HG03565 (cell line): Measurements from ENCODE around the gene BMPR1A.
"Not testable (repeated sequence)": the region's sequence is repeated elsewhere in the genome, so short reads cannot be mapped to it uniquely, and the experiment has no call there.

Experiments used
- ATAC-seq: cut with Tn5 transposase; IDR thresholded peaks from one replicate; pipeline ENCODE4 v1.9.1; 2021; ENCODE audit warnings: mild to moderate bottlenecking, moderate library complexity; ENCODE audit not compliant: unreplicated experiment

Gene BMPR1A

DNA sequence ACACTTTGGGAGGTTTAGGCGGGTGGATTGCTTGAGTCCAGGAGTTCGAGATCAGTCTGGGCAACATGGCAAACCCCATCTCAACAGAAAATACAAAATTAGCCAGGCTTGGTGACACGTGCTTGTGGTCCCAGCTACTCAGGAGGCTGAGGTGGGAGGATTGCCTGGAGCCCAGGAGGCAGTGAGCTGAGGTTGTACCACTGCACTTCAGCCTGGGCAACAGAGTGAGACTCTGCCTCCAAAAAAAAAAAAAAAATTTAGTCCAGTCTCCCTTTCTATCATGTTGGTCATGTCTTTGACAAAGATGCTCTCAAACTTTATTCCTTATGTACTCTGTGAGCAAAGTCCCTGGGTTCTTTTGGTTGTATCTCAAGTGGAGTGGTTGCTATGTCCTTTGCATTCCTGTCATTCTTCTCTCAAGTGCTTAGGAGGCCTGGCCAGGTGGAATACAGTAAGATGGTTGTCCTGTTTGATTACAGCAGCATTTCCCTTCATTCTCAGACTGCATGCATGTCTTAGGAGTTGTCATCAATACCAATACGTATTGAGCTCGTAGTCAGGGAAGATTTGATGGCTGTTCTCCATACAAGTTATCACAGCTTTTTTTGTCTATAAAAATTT lies 115.3 kb downstream of the BMPR1A start:
- ATAC-seq: no peak

DNA sequence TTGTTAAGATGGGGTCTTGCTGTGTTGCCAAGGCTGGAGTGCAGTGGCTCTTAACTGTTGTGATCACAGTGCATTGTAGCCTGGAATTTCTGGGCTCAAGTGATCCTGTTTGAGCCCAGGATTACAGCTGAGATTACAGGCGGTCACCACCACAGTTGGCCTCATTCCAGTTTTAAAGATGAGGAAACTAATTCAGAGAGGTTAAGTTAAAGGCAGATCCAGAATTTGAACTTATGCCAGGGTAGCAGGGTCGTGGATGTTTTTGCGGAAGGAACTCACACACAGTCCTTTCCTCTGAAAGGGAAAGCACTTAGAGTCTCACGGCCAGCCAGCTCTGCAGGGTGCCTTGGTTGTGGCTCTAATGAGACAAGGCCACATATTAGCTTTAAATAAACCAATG lies 116.3 kb downstream of the BMPR1A start:
- ATAC-seq: no peak

DNA sequence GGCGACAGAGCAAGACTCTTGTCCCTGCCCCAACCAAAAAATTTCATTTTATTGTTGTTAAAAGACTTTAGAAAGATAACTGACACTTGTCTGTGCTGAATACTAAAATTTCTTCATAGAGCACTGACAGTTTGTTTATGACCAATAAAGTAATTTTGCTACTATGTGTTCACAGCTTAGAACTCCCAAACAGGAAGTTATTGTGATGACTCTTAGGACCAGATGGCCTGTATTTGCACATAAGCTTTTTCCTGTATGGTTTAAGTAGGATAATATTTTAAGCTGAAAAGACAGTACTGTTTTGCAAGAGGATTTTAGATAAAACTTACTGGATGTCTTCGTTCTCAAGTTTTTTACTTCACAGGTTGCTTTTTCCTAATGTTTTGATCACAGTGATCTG lies 120.3 kb downstream of the BMPR1A start:
- ATAC-seq: no peak

DNA sequence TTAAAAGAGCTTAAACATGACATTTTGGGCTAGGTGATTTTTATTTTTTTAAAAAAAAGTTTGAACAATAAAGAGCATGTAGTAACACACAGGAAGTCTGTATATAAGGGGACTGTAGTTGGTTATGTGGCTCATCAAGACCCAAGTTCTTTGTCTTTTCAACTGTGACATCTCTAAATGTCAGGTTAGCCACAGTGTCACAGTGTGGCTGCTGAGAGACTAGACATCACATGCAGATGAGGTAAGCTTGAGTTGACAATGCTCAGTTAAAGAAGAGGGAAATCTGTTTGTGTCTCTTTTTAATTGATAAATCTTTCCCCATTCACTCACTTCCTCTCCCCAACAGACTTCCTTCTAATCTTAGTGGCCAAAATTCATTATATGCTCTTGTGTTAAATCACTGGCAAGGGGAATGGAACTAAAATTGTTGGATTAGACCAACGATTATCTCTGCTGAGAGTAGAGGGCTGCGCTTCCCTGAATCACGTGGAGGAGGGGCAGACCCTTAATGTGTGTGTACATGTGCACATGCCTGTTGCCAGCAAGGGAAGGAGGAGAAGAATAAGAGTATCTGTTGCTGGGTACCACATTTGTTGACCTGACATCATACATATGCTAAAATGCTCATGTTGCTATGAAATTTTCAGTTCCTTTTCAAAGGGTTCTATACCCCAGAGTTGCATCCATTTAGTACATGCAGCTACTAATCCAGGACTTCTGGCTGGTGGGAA lies 122.7 kb downstream of the BMPR1A start:
- ATAC-seq: peak; percentile 77

DNA sequence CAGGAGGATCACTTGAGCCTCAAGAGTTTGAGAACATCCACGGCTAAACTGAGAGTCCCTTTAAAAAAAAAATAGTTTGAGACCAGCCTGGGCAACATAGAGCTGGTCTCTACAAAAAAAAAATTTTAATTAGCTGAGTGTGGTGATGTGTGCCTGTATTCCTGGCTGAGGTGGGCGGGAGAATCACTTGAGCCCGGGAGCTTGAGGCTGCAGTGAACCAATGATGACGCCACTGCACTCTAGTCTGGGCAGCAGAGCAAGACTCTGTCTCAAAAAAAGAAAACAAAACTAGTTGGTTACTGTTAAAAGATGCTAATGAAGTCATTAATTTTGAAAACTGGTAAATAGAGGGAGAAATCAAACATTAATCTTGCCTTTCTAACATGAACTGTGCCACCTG lies 124.6 kb downstream of the BMPR1A start:
- no peak for ATAC-seq

DNA sequence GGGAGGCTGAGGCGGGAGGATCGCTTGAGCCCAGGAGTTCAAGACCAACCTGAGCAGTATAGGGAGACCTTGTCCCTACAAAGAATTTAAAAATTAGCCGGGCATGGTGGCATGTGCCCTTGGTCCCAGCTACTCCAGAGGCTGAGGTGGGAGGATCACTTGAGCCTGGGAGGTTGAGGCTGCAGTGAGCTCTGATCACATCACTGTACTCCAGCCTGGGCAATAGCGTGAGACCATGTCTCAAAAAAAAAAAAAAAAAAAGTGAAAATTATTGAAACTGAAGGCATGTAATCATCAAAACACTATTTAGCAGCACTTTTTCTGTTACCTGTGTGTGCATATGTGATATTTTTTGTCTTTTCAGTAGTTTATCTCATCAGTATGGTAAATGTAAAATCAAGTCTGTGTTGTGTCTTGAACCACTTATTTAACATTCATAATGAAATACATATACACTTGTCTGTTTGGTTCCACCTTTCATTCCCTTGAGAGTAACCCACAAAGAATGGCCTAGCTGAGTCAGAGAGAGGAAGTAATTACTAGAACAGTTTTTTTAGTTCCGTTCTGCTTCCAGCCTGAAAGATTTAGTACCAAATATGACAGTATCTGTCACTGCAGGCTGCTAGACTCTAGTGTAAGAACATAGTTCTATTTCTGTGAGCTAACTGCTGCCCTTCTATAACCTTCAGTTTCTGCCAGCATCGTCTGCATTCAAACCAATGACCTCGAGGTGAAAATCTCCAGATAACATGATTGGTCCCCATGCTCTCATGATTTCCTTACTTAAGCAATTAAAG lies 132.4 kb downstream of the BMPR1A start:
- peak; percentile 96 for ATAC-seq

DNA sequence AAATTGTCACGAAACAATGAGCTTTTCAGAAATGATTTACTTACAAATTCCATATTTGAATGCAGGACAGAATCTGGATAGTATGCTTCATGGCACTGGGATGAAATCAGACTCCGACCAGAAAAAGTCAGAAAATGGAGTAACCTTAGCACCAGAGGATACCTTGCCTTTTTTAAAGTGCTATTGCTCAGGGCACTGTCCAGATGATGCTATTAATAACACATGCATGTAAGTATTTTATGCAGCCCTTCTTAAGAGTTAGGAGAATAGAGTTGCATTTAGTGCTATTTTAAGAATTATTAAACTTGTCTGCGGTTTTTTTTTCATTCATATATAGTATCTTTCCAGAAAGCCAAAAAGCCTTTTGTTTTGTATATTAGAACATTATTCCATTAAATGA lies 133.6 kb downstream of the BMPR1A start:
- ATAC-seq: no peak

DNA sequence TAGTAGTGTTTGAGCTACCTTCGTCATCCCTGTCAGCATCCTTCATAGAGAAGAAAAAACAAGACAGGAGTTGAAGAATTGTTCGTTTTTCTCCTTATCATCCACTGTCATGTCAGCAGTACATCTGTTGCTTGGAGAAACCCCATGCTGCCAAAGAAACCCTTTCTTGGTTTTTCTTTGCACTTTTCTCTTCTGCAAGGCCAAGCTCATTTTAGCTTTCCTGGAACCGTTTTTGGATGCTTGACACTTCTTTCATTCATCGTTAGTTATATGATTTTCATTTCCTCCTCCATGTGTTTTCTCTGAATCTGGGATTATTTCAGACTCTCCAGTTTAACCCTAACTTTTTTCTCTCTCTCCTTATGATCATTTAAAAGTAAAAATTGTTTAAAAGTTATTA lies 142.1 kb downstream of the BMPR1A start:
- no peak for ATAC-seq

DNA sequence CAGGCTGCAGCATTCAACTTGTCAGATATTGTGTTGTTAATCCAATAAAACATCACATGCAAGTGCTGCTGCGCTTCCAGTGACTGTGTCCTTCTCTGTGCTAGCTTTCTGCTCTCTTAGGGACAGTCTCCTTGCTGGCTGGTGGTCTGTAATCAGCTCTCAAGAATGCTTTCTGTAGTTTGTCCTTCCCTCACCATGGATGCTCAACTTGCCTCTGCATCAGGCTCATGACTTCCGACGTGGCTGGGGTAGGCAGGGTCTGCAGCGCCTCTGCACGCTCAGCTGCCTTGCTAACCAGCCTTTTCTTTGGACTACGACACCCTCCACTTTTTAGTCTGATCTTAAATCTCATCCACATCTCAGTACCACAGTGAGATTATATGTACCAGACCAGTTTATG lies 142.7 kb downstream of the BMPR1A start:
- ATAC-seq: no peak

DNA sequence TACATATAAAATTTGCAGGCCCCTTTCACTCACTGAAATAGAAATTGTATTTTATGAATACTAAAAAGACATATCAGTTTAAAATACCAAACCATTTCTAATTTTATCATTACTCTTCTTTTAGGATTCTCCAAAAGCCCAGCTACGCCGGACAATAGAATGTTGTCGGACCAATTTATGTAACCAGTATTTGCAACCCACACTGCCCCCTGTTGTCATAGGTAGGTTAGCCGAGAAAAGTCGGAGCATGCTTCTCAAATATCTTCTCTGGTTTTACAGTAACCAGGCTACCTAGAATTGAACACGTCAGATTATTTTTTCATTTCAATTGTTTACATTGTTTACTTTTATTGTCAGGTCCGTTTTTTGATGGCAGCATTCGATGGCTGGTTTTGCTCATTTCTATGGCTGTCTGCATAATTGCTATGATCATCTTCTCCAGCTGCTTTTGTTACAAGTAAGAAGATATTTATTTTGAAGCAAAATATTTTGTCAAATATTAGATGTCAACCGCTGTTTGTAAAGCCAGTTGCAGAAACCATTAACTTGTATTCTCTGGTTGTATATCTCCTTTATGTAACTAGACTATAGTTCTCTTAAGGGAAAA lies 143.4 kb downstream of the BMPR1A start:
- no peak for ATAC-seq

DNA sequence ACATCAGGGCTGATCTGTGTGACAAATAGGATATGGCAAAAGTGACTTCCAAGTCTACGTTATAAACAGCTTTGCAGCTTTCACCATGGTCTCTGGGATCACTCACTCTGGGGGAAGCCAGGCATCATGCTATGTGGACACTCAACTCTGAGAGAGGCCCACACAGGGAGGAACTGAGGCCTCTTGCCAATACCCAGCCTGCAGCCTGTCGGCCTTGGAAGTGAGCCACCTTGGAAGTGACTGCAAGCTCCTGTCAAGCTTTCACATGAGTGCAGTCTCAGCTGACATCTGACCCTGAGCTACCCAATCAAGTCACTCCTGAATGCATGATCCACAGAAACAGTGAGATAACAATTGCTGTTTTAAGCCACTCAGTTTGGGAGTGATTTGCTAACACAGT lies 144.5 kb downstream of the BMPR1A start:
- ATAC-seq: no peak

DNA sequence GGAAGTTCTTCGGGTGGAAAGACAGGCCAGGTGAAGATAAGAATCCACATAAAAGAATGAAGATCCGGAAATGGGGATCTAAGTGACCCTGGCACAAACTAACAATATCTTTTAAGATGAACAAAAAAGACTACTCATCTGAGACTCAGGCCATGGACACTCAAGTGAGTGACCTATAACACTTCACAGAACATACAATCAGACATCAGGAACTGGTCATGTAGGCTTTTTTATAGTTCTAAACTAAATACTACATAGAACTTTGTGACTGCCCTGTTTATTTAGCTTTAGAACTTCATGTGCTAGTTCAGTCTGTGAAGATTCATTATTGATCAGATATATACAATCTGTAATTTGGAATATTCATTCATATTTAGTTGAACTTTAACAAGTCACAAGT lies 148.2 kb downstream of the BMPR1A start:
- ATAC-seq: no peak

DNA sequence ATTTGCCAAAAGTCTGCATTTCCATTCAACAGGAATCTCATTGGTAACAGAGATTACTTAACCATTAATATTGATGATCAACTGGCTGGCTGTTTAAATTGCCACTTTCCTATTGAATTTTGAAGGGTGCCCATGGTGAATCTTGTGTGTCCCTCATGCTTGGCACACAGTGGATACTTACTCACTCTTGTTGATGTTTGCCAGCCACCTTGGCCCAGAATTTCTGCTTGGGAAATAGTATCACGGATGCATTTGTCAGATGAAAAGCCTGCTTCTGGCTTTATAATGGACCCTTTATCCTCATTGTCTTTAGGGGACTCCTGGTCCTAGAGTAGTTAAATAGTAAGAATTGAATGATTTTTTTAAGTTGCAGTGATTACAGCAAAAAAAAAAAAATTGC lies 149.0 kb downstream of the BMPR1A start:
- no peak for ATAC-seq

DNA sequence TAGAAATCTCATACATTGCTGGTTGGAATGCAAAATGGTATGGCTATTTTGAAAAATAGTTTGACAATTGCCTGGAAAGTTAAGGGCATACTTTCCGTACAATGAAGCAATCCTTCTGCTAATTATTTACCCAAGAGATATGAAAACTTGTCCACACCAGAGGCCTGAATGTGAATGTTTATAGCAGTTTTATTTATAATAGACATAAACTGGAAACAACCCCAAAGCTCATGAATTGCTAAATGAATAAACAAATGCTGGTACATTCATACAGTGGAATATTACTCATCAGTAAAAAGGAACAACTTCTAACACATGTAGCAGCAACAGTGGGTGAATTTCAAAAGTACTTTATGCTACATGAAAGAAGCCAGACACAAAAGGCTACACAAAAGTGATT lies 158.3 kb downstream of the BMPR1A start:
- ATAC-seq: no peak

DNA sequence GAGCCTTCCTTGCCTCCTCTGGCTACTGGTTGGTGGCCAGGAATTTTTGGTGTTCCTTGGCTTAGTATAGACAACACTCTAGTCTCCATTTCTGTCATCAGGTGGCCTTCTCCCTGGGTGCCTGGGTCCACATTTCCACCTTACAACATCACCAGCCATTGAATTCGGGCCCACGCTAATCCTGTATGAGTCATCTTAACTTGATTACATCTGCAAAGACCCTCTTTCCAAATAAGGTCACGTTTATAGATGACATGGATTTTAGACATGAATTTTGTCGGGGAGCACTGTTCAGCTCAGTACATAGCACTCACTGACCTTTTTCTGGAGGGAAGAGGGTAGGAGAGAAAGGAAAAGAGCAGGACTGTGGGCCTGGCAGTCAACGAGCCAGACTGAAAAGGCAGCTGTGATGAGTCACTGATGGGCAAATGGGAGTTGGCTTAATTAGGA lies 161.6 kb downstream of the BMPR1A start:
- ATAC-seq: no peak

DNA sequence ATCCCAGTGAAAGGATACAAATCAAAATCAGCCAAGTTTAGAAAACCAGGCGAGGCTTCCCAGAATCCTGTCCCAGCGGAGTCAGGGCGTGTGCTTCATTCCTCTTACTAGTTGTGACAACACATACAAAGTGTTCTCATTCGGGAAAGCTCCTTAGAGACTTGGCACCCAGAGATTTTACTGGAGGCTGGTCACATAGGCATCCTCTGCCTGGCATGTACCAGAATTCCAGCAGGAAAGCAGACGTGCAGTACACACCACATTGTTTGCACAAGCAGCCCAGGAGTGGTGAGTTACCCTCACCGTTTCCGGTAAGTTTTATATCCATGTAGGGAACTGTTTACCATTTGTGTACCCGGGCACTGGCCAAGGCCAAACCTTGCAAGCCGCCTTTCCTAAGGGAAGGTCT lies 166.1 kb downstream of the BMPR1A start:
- ATAC-seq: no peak

DNA sequence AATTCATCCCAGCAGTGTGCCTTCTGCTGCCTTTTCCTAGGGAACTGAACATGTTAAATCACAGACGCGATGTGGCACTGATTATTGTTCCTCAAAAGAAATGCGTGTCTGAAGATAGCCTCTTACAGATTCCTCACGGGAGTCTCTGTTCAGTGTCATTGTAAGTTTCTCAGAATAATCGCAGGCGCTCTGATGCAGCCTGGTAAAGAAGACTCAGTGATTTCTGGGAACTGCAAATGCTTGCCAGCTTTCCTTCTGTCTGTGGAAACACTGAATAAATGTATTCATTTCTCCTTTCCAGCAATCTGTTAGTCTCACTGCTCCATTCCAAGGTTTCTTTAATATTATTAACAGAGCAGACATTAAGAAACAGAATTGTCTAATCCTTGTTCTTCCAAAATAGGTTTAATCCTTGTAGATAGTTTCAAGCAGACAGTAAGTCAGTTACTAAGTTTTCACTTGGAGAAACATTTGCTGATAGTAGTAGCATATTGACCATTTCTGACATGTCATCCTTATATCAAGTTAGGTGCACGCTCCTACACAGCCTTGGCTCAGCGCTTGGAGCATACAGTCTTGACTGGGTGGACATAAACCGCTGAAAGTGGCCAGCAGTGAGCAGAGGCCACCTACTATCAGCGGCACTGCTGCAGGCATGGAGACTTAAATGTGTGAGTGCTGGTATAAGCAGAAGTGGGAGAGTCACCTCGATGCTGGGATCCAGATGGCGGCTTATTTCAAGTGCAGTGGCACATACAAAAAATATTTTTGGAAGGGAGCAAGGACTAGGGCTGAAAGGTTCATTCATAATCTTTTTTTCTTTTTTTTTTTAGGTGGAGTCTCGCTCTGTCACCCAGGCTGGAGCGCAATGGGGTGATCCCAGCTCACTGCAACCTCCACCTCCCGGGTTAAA lies 173.3 kb downstream of the BMPR1A start:
- no peak for ATAC-seq

DNA sequence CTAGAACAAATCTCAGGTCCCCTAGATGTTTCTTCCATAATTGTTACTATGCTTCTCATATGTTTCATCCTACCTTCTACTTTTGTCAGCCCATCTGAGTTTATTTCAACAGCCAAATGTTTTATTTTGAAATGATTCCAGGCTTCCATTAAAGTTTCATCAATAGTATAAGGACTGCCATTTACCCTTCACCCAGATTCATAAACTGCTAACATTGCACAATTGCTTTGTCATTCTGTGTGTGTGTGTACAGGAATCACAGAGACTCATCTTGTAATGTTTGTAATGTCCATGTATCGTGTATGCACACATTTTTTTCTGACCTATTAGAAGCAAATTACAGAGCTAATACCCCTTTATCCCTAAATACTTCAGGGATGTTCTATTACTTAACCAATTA lies 175.5 kb downstream of the BMPR1A start:
- no peak for ATAC-seq

DNA sequence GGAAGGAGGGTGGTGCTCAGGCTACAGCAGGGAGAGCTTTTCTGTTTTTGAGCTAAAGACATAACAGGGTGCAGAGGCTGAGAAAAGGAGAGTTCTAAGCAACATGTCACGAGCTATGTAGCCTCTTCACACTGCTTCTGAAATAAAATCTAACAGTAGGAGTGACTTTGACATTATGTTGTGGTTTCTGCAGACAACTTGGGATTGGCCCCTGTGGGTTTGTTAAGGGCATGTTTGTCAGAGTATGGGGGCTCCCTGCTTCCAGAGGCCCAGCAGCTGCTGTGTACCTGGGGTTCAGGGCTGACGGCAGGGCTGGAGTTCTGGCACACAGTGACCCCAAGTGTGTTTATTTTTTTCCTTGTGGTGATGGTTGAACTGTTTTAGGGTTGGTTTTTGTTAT lies 176.3 kb downstream of the BMPR1A start:
- no peak for ATAC-seq

DNA sequence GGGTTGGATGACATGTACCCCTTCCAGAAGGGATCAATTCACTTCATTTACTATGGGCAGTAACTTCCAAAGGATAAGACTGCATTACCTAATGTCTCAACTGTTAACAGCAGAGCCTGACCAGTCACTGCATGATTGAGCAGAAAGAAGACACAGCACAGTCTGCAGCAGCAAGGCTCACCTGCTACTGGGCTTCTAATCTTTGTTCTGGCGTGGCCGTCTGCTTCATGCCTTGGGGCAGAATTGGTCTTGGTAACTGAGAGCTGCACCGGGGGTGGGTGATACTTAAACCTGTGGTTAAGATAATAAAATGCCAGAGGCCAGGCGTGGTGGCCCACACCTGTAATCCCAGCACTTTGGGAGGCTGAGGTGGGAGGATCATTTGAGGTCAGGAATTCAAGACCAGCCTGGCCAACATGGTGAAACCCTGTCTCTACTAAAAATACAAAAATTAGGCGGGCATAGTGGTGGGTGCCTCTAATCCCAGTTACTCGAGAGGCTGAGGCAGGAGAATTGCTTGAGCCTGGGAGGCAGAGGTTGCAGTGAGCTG lies 177.8 kb downstream of the BMPR1A start:
- not testable (repeated sequence) for ATAC-seq
